Calu3 (cell line): ENCODE results near the gene TYRP1. TPM values are rescaled to one million over a fixed set of nuclear protein-coding genes. Genes with fewer than 3 reads are reported as not detected.

Source experiments
- BruUV-seq: library from RNA; stranded (reverse); fragments of 400-500 nt; replicated peaks from 2 replicates; lab custom pipeline; 2021; lab: Mats Ljungman, UMichigan
- CTCF ChIA-PET: fragments of 300-600 bp; sonication (Branson Sonifier 250); formaldehyde crosslinking; loops from one replicate; lab custom pipeline; 2022; ENCODE audit warnings: antibody characterized with exemption; lab: Charles Lee
- DNase-seq: peaks from one replicate; pipeline ENCODE4 v3.0.0; 2022
- H3K27ac Mint-ChIP-seq: one replicate; pipeline ENCODE4 v1.8.0; 2022; ENCODE audit warnings: mixed read lengths; ENCODE audit not compliant: unreplicated experiment
- H3K27me3 Mint-ChIP-seq: one replicate; pipeline ENCODE4 v1.8.0; 2022; ENCODE audit warnings: mixed read lengths; ENCODE audit not compliant: unreplicated experiment
- H3K36me3 Mint-ChIP-seq: one replicate; pipeline ENCODE4 v1.8.0; 2022; ENCODE audit warnings: mild to moderate bottlenecking, moderate library complexity, mixed read lengths; ENCODE audit not compliant: insufficient read depth, unreplicated experiment
- H3K4me1 Mint-ChIP-seq: one replicate; pipeline ENCODE4 v1.8.0; 2022; ENCODE audit warnings: mild to moderate bottlenecking, low read depth, mixed read lengths; ENCODE audit not compliant: unreplicated experiment
- H3K4me3 Mint-ChIP-seq: one replicate; pipeline ENCODE4 v1.8.0; 2022; ENCODE audit warnings: mild to moderate bottlenecking, low read depth, moderate library complexity, mixed read lengths; ENCODE audit not compliant: unreplicated experiment
- H3K9me3 Mint-ChIP-seq: one replicate; pipeline ENCODE4 v1.8.0; 2022; ENCODE audit warnings: low read depth, mixed read lengths; ENCODE audit not compliant: unreplicated experiment
- CTCF ChIP-seq: fragments of 200-600 bp; IDR thresholded peaks from one replicate; pipeline ENCODE4 v1.8.0; 2022; ENCODE audit warnings: antibody characterized with exemption; ENCODE audit not compliant: unreplicated experiment
- intact Hi-C: fragments of 100-400 bp; cut with micrococcal nuclease; formaldehyde crosslinking; loops from one replicate; pipeline ENCODE4 v1.10.0; 2022; ENCODE audit not compliant: unreplicated experiment
- total RNA-seq: library from RNA; stranded (reverse); gene quantifications from 2 replicates; pipeline ENCODE4 v1.2.3, GENCODE V29; 2022

The TYRP1 gene
- total RNA-seq, 1 experiment from 2014 or later, result not detected

- Mint-ChIP-seq H3K36me3 (peaks cover 5% of the 10 kb centered on the region), H3K4me3 (no peak overlapping the region), H3K4me1 (peaks cover 27% of the 10 kb centered on the region), H3K9me3 (no peaks in the 10 kb centered on the region), H3K27me3 (no peaks in the 10 kb centered on the region), H3K27ac (no peak overlapping the region)
- no TSS peak for BruUV-seq
- CTCF ChIA-PET, result no interaction called here
- DNase-seq, result no peak
- intact Hi-C loops, result no loop called here
- no peak for TF ChIP-seq CTCF
Observed at GRCh38 chr9:12726795-12727194, 33.6 kb downstream of the TYRP1 start.

- intact Hi-C loops, result no loop called here
- no peak overlapping the region for H3K27ac Mint-ChIP-seq
- TF ChIP-seq CTCF, result no peak
- no peaks in the 10 kb centered on the region for H3K27me3 Mint-ChIP-seq
- CTCF ChIA-PET, result interaction anchor here (0.6 kb wide), 1 partner anchor 45 kb away, joined by 4 read pairs; the partner anchor contains the start of gene LURAP1L
- peaks cover 8% of the 10 kb centered on the region for H3K4me1 Mint-ChIP-seq
- peaks cover 6% of the 10 kb centered on the region for H3K9me3 Mint-ChIP-seq
- no peaks in the 10 kb centered on the region for H3K36me3 Mint-ChIP-seq
- DNase-seq, result no peak
- H3K4me3 Mint-ChIP-seq, result no peak overlapping the region
- no TSS peak for BruUV-seq
Observed at GRCh38 chr9:12730198-12730597, 37.0 kb downstream of the TYRP1 start.

GRCh38 chr9:12730927-12731326 is 37.7 kb downstream of the TYRP1 start:
- Mint-ChIP-seq H3K4me1 (peaks cover 8% of the 10 kb centered on the region), H3K27me3 (no peaks in the 10 kb centered on the region), H3K9me3 (peaks cover 6% of the 10 kb centered on the region), H3K27ac (no peak overlapping the region), H3K4me3 (no peak overlapping the region), H3K36me3 (no peaks in the 10 kb centered on the region)
- no peak for DNase-seq
- BruUV-seq, result no TSS peak
- intact Hi-C loops, result no loop called here
- no peak for TF ChIP-seq CTCF
- CTCF ChIA-PET, result no interaction called here

GRCh38 chr9:12732971-12733370 is 39.8 kb downstream of the TYRP1 start:
- no peaks in the 10 kb centered on the region for H3K36me3 Mint-ChIP-seq
- H3K27me3 Mint-ChIP-seq, result no peaks in the 10 kb centered on the region
- TF ChIP-seq CTCF, result no peak
- intact Hi-C loops, result no loop called here
- no peak for DNase-seq
- peaks cover 8% of the 10 kb centered on the region for H3K4me1 Mint-ChIP-seq
- CTCF ChIA-PET, result no interaction called here
- no TSS peak for BruUV-seq
- no peak overlapping the region for H3K4me3 Mint-ChIP-seq
- H3K9me3 Mint-ChIP-seq, result peaks cover 6% of the 10 kb centered on the region
- no peak overlapping the region for H3K27ac Mint-ChIP-seq
